Heart right ventricle (tissue), 16 donors: ENCODE results near the gene PLCG1. TPM values are rescaled to one million over a fixed set of nuclear protein-coding genes. Genes with fewer than 3 reads are reported as not detected.

Experiments used
- ATAC-seq, 8 donors: fragments of 200-7000 bp; cut with Tn5 transposase; one replicate each; pipeline ENCODE4 v1.9.1; 2020; ENCODE audit warnings: mild to moderate bottlenecking in 8 of 8, moderate library complexity in 8 of 8, moderate number of reproducible peaks in 1 of 8
- DNase-seq, 2 donors: peaks; one replicate each; pipeline ENCODE4 v3.0.0-alpha.2; 2020
- H3K27ac ChIP-seq, 10 donors: fragments of 200-600 bp; sonication (generic) in 2 of 10; one replicate each; pipeline versions ENCODE4 v1.5.0 to v1.8.0; 2020 to 2022; ENCODE audit warnings: mild to moderate bottlenecking in 3 of 10
- H3K27me3 ChIP-seq, 7 donors: fragments of 200-600 bp; one replicate each; pipeline ENCODE4 v1.8.0; 2021 to 2022; ENCODE audit warnings: mild to moderate bottlenecking in 2 of 7
- H3K36me3 ChIP-seq, 9 donors: fragments of 200-600 bp; sonication (generic) in 1 of 9; one replicate each; pipeline versions ENCODE4 v1.5.0 to v1.8.0; 2020 to 2022; ENCODE audit warnings: mild to moderate bottlenecking in 2 of 9
- H3K4me1 ChIP-seq, 9 donors: fragments of 200-600 bp; sonication (generic) in 1 of 9; one replicate each; pipeline versions ENCODE4 v1.5.0 to v1.8.0; 2020 to 2022; ENCODE audit warnings: mild to moderate bottlenecking in 4 of 9
- H3K4me3 ChIP-seq, 10 donors: fragments of 200-600 bp; sonication (generic) in 2 of 10; one replicate each; pipeline versions ENCODE4 v1.5.0 to v1.8.0; 2020 to 2022; ENCODE audit warnings: mild to moderate bottlenecking in 7 of 10, moderate library complexity in 2 of 10
- H3K9me3 ChIP-seq, 11 donors: fragments of 200-600 bp in 10 of 11; sonication (generic) in 2 of 11; one replicate each; pipeline versions ENCODE4 v1.5.0 to v1.8.0; 2013 to 2022; ENCODE audit warnings: mild to moderate bottlenecking in 2 of 11, control low read depth in 1 of 11, moderate library complexity in 1 of 11
- CTCF ChIP-seq, 9 donors: fragments of 200-600 bp; sonication (generic) in 2 of 9; IDR thresholded peaks; one replicate each; pipeline versions ENCODE4 v1.5.0 to v1.8.0; 2021 to 2022; ENCODE audit warnings: antibody characterized with exemption in 9 of 9, mild to moderate bottlenecking in 5 of 9, moderate library complexity in 1 of 9
- WGBS, 2 donors: extraction: QIAGEN DNeasy Blood & Tissue Kit; methylation state at CpG; one replicate each; pipeline ENCODE4 v1.1.7; 2013; ENCODE audit warnings: inconsistent platforms in 1 of 2; 5-methylcytosine and 5-hydroxymethylcytosine counted together
- intact Hi-C, 10 donors: fragments of 100-400 bp; cut with DNase I; formaldehyde crosslinking; loops; one replicate each; pipeline versions ENCODE4 v1.11.1 to v1.14.2; 2022
- polyA plus RNA-seq, 2 donors: library from polyadenylated mRNA; stranded (reverse); fragments of 200-250 nt; gene quantifications; one replicate each; pipeline ENCODE4 v1.2.3, GENCODE V29; 2013
- total RNA-seq, 10 donors: library from RNA; stranded (reverse); fragmentation: NEBNext Ultra II Directional in 3 of 10; extraction: Animal tissue kit (Norgen Biotek cat#: 25700) in 3 of 10; gene quantifications; one replicate each; pipeline versions ENCODE4 v1.2.1 to v1.2.4, GENCODE V29; 2021 to 2023
- donor health status: Arrhythmogenic right ventricular cardiomyopathy.
- donor health status: ischemic (EF 13 %, LVEDD 7.1; RV severe dilation, severe dysfunction).
- donor health status: healthy with polysubstance abuse.
- donor health status: DM: no; HTN: yes; CAD: no.
- donor health status: DM: no; HTN: no; CAD: no.
- donor health status: ischemic (EF 25% LVEDD 6.9; RV normal size, moderate dysfunction).
- donor health status: ischemic (EF 25% LVEDD 5.7; RV mildly dilated, moderate dysfunction).
- donor health status: healthy.
- donor health status: DM: yes; HTN: yes; CAD: no.
- donor health status: Ischemic cardiomyopathy.
- donor health status: ischemic (EF 35%, LVEDD 5.7; RV mildly dilated, moderate dysfunction).
- donor health status: nonischemic (EF 11% LVEDD 7.7; RV severe dilation, severe dysfunction).
- donor health status: DM: yes; HTN: yes; CAD: no.
- donor health status: PGD.
- donor health status: ischemic (EF 29% LVEDD 5.4; RV normal size, mild dysfunction).
- donor health status: nonischemic (EF 23%, LVEDD 6.1; RV moderate dilation, normal function).

The PLCG1 gene
- total and polyA plus RNA-seq, 12 donors = 36.6 to 81.7 (median 47.9) TPM

- H3K9me3 ChIP-seq = no peaks in the 10 kb centered on the region
- no peak for TF ChIP-seq CTCF (IDR thresholded peaks at IDR 0.05)
- DNase-seq (no peak), ATAC-seq (no peak)
- no peaks in the 10 kb centered on the region for H3K27me3 ChIP-seq
- H3K4me1 ChIP-seq = peaks cover 12 to 25% (median 19%) of the 10 kb centered on the region in 9 donors
- H3K4me3 ChIP-seq = no peak overlapping the region
- WGBS, 2 donors = 94 to 95% methylated on average over 10 of the region's 10 CpGs
- H3K27ac ChIP-seq = peak overlapping the region in 2 of 10 donors; percentile 6 to 13
- intact Hi-C loops = loop anchor here in 1 of 10 donors (5.0 kb wide), 1 partner anchor 201 kb away; no protein-coding TSS in a partner anchor
- peaks cover 9 to 99% (median 80%) of the 10 kb centered on the region in 9 donors for H3K36me3 ChIP-seq
Observed at GRCh38 chr20:41168281-41169161, 31.2 kb downstream of the PLCG1 start.

- intact Hi-C loops = loop anchor here in 1 of 10 donors (5.0 kb wide), 1 partner anchor 202 kb away; no protein-coding TSS in a partner anchor
- H3K9me3 ChIP-seq = no peaks in the 10 kb centered on the region
- WGBS, 2 donors = 89 to 94% methylated on average over 9 of the region's 9 CpGs
- H3K4me3 ChIP-seq = no peak overlapping the region
- peaks cover 9 to 99% (median 79%) of the 10 kb centered on the region in 9 donors for H3K36me3 ChIP-seq
- DNase-seq = no peak
- no peak for TF ChIP-seq CTCF (IDR thresholded peaks at IDR 0.05)
- H3K27ac ChIP-seq = peak overlapping the region in 3 of 10 donors; percentile 5 to 90 (median 18)
- no peak for ATAC-seq
- no peaks in the 10 kb centered on the region for H3K27me3 ChIP-seq
- peaks cover 13 to 32% (median 26%) of the 10 kb centered on the region in 9 donors for H3K4me1 ChIP-seq
Observed at GRCh38 chr20:41169162-41169690, 31.9 kb downstream of the PLCG1 start.

GRCh38 chr20:41169791-41170351 lies 32.5 kb downstream of the PLCG1 start:
- H3K27ac ChIP-seq = peak overlapping the region in 5 of 10 donors; percentile 10 to 90 (median 18)
- no peak for DNase-seq
- 86 to 88% methylated on average over 14 of the region's 14 CpGs for WGBS, 2 donors
- H3K9me3 ChIP-seq = no peaks in the 10 kb centered on the region
- no peak overlapping the region for H3K4me3 ChIP-seq
- H3K4me1 ChIP-seq = peaks cover 18 to 39% (median 32%) of the 10 kb centered on the region in 9 donors
- no peaks in the 10 kb centered on the region for H3K27me3 ChIP-seq
- ATAC-seq = no peak
- no peak for TF ChIP-seq CTCF (IDR thresholded peaks at IDR 0.05)
- intact Hi-C loops = loop anchor here in 9 of 10 donors (5.0 to 10.0 kb wide), 9 partner anchors 33 to 242 kb away; partner anchors contain the start of genes PLCG1 (in 3 of the 9) and ZHX3 (in 3 of the 9)
- H3K36me3 ChIP-seq = peaks cover 9 to 99% (median 79%) of the 10 kb centered on the region in 9 donors
